ENCODE data around the gene FLVCR1. TPM values are rescaled to one million over a fixed set of nuclear protein-coding genes. Genes with fewer than 3 reads are reported as not detected.
"Not testable (repeated sequence)": the region's sequence is repeated elsewhere in the genome, so short reads cannot be mapped to it uniquely, and the experiment has no call there.

FLVCR1 gene
- total and polyA plus RNA-seq, 10 donors = 3.6 to 10.7 (median 8.0) TPM

GRCh38 chr1:212909652-212910063 lies 51.6 kb downstream of the FLVCR1 start:
- TF ChIP-seq POLR2A (IDR thresholded peaks at IDR 0.05) (no peak), POLR2AphosphoS5 (IDR thresholded peaks at IDR 0.05) (no peak), CTCF (IDR thresholded peaks at IDR 0.05 in 8 of 11, conservative IDR thresholded peaks at IDR 0.05 in 3 of 11) (no peak)
- H3K27me3 ChIP-seq (replicated peaks in 1 of 7) = no peaks in the 10 kb centered on the region
- intact Hi-C loops (cut with DNase I; ENCODE audit: low total_unique reads) = no loop called here
- H3K4me3 ChIP-seq = no peak overlapping the region
- H3K36me3 ChIP-seq = no peaks in the 10 kb centered on the region
- peaks cover 0 to 7% (median 0%) of the 10 kb centered on the region in 8 donors for H3K9me3 ChIP-seq
- no peaks in the 10 kb centered on the region for H3K4me1 ChIP-seq
- 86 to 99% (median 95%) methylated on average over 3 of the region's 3 CpGs for WGBS, 5 donors
- no peak for DNase-seq
- no peak overlapping the region for H3K27ac ChIP-seq

- intact Hi-C loops (cut with DNase I; ENCODE audit: low total_unique reads); H3K9me3 ChIP-seq; H3K27me3 ChIP-seq (replicated peaks in 1 of 7); H3K36me3 ChIP-seq; DNase-seq; H3K4me3 ChIP-seq; H3K4me1 ChIP-seq; H3K27ac ChIP-seq: not testable (repeated sequence)
- 73 to 89% (median 86%) methylated on average over 6 to 10 of the region's 10 CpGs for WGBS, 5 donors
Observed at GRCh38 chr1:212910213-212910612, 52.1 kb downstream of the FLVCR1 start.

- peaks cover 0 to 11% (median 0%) of the 10 kb centered on the region in 7 donors for H3K27me3 ChIP-seq (replicated peaks in 1 of 7)
- H3K27ac ChIP-seq; H3K9me3 ChIP-seq; H3K4me1 ChIP-seq; H3K36me3 ChIP-seq; DNase-seq; H3K4me3 ChIP-seq; intact Hi-C loops (cut with DNase I; ENCODE audit: low total_unique reads): not testable (repeated sequence)
- 71 to 94% (median 86%) methylated on average over 2 to 3 of the region's 3 CpGs for WGBS, 5 donors
Observed at GRCh38 chr1:212913638-212914037, 55.6 kb downstream of the FLVCR1 start.

DNA sequence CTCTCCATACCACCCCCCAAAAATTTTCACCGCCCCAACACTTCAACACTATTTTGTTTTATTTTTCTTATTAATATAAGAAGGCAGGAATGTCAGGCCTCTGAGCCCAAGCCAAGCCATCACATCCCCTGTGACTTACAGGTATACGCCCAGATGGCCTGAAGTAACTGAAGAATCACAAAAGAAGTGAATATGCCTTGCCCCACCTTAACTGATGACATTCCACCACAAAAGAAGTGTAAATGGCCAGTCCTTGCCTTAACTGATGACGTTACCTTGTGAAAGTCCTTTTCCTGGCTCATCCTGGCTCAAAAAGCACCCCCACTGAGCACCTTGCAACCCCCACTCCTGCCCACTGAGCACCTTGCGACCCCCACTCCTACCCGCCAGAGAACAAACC lies 56.0 kb downstream of the FLVCR1 start:
- WGBS, 5 donors = 79 to 96% (median 87%) methylated on average over 3 to 4 of the region's 5 CpGs
- intact Hi-C loops (cut with DNase I; ENCODE audit: low total_unique reads); H3K4me1 ChIP-seq; H3K4me3 ChIP-seq; H3K9me3 ChIP-seq; H3K27ac ChIP-seq; DNase-seq; H3K36me3 ChIP-seq: not testable (repeated sequence)
- peaks cover 0 to 11% (median 0%) of the 10 kb centered on the region in 7 donors for H3K27me3 ChIP-seq (replicated peaks in 1 of 7)

DNA sequence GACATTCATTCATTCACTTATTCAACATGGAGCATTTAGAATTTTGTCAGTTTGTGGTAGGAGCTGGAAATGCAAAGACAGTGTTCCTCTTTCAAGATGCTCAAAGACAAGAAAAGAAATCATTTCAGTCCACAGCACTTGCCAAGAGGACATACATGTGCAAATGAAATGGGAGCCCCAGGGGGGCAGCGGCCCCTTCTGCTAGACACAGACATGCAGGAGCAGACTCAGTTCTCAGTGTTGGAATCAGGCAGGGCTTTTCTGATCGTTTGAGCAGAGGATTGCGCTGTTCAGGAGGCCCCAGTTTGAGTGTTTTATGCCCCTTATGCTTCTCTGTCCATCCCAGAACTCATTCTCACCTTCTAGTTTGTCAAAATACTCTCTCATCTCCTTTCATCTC lies 56.7 kb downstream of the FLVCR1 start:
- no peak for DNase-seq
- H3K4me1 ChIP-seq = peaks cover 0 to 8% (median 5%) of the 10 kb centered on the region in 6 donors
- H3K27me3 ChIP-seq (replicated peaks in 1 of 7) = peaks cover 0 to 11% (median 0%) of the 10 kb centered on the region in 7 donors
- intact Hi-C loops (cut with DNase I; ENCODE audit: low total_unique reads) = no loop called here
- H3K4me3 ChIP-seq = no peak overlapping the region
- H3K27ac ChIP-seq = no peak overlapping the region
- no peaks in the 10 kb centered on the region for H3K36me3 ChIP-seq
- 74 to 86% (median 82%) methylated on average over 3 of the region's 3 CpGs for WGBS, 5 donors
- no peak for TF ChIP-seq POLR2AphosphoS5 (IDR thresholded peaks at IDR 0.05)
- TF ChIP-seq POLR2A (IDR thresholded peaks at IDR 0.05) = no peak
- no peak for TF ChIP-seq CTCF (IDR thresholded peaks at IDR 0.05 in 8 of 11, conservative IDR thresholded peaks at IDR 0.05 in 3 of 11)
- no peaks in the 10 kb centered on the region for H3K9me3 ChIP-seq

All from spleen (tissue), 11 donors.